Activated CD8-positive, alpha-beta T cell treated with anti-CD3 and anti-CD28 coated beads for 36 hours (primary cell): ENCODE measurements around the gene FXYD7. TPM values are rescaled to one million over a fixed set of nuclear protein-coding genes. Genes with fewer than 3 reads are reported as not detected.

Experiments used
- ATAC-seq: fragments of 200-7000 bp; cut with Tn5 transposase; one replicate; pipeline ENCODE4 v1.10.0; 2021; ENCODE audit warnings: mild to moderate bottlenecking, moderate library complexity
- CTCF ChIA-PET: fragments of 350-600 bp; sonication (Branson Sonifier 250); formaldehyde crosslinking; loops from one replicate; lab custom pipeline; 2021; ENCODE audit warnings: antibody characterized with exemption; lab: Charles Lee
- POLR2A ChIA-PET: fragments of 350-600 bp; sonication (Branson Sonifier 250); formaldehyde crosslinking; loops from one replicate; lab custom pipeline; 2021; ENCODE audit warnings: antibody characterized with exemption; lab: Charles Lee
- DNase-seq: peaks from one replicate; pipeline ENCODE4 v3.0.0-alpha.2; 2020
- H3K27ac Mint-ChIP-seq: one replicate; pipeline ENCODE4 v1.8.0; 2021; ENCODE audit warnings: mild to moderate bottlenecking, mixed read lengths
- H3K27me3 Mint-ChIP-seq: one replicate; pipeline ENCODE4 v1.8.0; 2021; ENCODE audit warnings: mixed read lengths
- H3K36me3 Mint-ChIP-seq: one replicate; pipeline ENCODE4 v1.8.0; 2021; ENCODE audit warnings: low read depth, mixed read lengths
- H3K4me1 Mint-ChIP-seq: one replicate; pipeline ENCODE4 v1.8.0; 2021; ENCODE audit warnings: low read depth, mixed read lengths
- H3K4me3 Mint-ChIP-seq: one replicate; pipeline ENCODE4 v1.8.0; 2021; ENCODE audit warnings: mild to moderate bottlenecking, moderate library complexity, mixed read lengths
- H3K9me3 Mint-ChIP-seq: one replicate; pipeline ENCODE4 v1.8.0; 2021; ENCODE audit warnings: mixed read lengths
- intact Hi-C: fragments of 100-400 bp; cut with micrococcal nuclease; formaldehyde crosslinking; loops from one replicate; pipeline ENCODE4 v1.10.0; 2022
- total RNA-seq, 2 experiments: library from RNA; stranded (reverse); gene quantifications; one replicate each; pipeline ENCODE4 v1.2.3, GENCODE V29; 2021
- TF ChIP-seq, protein P1 (sequence below): fragments of 200-600 bp; IDR thresholded peaks from one replicate; pipeline ENCODE4 v1.8.0; 2022; ENCODE audit warnings: antibody characterized with exemption, mild to moderate bottlenecking

The FXYD7 gene
- total RNA-seq, 2 experiments from 2014 or later, result 0.38 TPM; not detected in 1

DNA sequence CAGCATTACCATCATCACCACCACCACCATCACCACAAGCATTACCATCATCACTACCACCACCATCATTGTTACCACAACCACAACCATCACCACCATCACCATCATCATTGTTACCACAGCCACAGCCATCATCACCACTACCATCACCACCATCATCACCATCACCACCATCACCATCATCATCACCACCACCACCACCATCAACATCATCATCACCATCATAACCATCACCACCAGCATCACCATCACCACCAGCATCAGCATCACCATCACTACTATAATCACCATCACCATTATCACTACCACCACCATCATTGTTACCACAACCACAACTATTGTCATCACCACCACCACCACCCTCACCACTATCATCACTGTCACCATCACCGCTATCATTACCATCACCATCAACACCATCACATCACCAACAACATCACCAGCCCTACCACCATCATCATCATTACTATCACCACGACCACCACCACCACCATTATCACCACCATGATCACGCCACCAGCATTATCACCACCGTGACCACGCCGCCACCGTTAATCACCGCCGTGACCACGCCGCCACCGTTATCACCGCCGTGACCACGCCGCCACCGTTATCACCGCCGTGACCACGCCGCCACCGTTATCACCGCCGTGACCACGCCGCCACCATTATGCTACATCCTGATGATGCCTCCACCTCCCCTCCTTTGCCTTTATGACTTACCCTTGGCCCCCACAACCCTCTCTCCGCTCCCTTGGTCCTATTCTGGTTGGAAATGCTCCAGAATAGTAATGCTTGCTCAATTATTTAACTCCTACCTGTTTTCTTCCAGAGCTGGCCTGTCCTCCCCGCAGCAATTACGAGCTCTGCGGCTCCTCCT is 37.4 kb upstream of the FXYD7 start:
- peaks cover 8% of the 10 kb centered on the region for H3K9me3 Mint-ChIP-seq
- ATAC-seq, result no peak
- H3K27ac Mint-ChIP-seq, result peak overlapping the region; percentile 12
- CTCF ChIA-PET, result interaction anchor here (0.8 to 1.2 kb wide), 2 partner anchors 9 to 36 kb away, joined by 3 to 4 read pairs; no protein-coding TSS in a partner anchor
- H3K27me3 Mint-ChIP-seq, result no peaks in the 10 kb centered on the region
- intact Hi-C loops, result no loop called here
- TF ChIP-seq, protein P1, sequence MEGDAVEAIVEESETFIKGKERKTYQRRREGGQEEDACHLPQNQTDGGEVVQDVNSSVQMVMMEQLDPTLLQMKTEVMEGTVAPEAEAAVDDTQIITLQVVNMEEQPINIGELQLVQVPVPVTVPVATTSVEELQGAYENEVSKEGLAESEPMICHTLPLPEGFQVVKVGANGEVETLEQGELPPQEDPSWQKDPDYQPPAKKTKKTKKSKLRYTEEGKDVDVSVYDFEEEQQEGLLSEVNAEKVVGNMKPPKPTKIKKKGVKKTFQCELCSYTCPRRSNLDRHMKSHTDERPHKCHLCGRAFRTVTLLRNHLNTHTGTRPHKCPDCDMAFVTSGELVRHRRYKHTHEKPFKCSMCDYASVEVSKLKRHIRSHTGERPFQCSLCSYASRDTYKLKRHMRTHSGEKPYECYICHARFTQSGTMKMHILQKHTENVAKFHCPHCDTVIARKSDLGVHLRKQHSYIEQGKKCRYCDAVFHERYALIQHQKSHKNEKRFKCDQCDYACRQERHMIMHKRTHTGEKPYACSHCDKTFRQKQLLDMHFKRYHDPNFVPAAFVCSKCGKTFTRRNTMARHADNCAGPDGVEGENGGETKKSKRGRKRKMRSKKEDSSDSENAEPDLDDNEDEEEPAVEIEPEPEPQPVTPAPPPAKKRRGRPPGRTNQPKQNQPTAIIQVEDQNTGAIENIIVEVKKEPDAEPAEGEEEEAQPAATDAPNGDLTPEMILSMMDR, result no peak
- no peak overlapping the region for H3K4me3 Mint-ChIP-seq
- POLR2A ChIA-PET, result no interaction called here
- peak; percentile 19 for DNase-seq
- peaks cover 8% of the 10 kb centered on the region for H3K4me1 Mint-ChIP-seq
- no peaks in the 10 kb centered on the region for H3K36me3 Mint-ChIP-seq

DNA sequence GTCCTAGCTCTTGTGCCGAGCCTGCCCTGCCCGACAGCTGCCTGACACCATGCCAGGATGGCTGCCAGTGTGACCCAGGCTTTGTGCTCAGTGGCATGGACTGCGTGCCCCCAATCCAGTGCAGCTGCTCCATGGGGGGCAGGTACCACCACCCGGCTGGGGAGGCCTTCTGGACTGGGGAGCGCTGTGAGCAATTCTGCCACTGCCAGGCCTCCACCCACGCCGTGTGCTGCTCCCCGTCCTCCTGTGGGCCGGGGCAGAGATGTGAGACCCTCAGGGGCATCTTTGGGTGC is 36.8 kb upstream of the FXYD7 start:
- DNase-seq (no peak), ATAC-seq (no peak)
- intact Hi-C loops, result no loop called here
- Mint-ChIP-seq H3K27ac (no peak overlapping the region), H3K4me3 (no peak overlapping the region), H3K4me1 (peaks cover 8% of the 10 kb centered on the region), H3K9me3 (peaks cover 8% of the 10 kb centered on the region), H3K27me3 (no peaks in the 10 kb centered on the region), H3K36me3 (no peaks in the 10 kb centered on the region)
- CTCF ChIA-PET, result interaction anchor here (0.8 to 1.2 kb wide), 2 partner anchors 9 to 36 kb away, joined by 3 to 4 read pairs; no protein-coding TSS in a partner anchor
- TF ChIP-seq, protein P1, result no peak
- POLR2A ChIA-PET, result no interaction called here

DNA sequence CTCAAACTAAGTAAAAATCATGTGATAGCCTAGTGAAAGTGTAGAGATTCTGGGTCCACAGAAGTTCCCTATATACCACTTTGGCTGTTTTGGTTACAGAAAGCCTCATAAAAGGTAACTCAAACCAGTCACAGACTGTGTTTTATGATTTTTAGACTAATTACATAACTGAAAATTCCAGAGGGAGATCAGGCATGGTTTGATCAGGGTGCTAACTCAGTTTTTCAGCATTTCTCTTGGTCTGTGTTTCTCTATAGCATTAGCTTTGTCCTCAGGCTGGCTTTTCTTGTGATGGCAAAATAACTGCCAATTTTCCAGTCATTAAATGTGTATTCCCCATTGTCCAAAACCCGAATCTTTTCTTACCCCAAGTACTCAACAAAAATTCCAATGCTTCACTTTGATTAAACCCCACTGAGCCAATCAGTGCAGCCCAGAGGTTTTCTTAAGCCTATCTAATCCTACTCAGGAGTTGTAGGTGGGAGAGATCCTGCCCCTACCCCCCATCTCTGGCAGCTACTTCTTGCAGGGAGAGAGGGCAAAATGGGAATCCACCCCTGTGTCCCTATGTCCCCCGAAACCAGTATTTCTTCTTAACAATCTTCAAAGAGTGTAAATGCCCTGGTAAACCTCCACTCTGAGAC is 36.0 kb upstream of the FXYD7 start:
- ChIA-PET CTCF (interaction anchor here (0.8 to 1.2 kb wide), 4 partner anchors 8 to 40 kb away, joined by 3 to 4 read pairs (median 3); partner anchors contain the start of gene FXYD3), POLR2A (no interaction called here)
- Mint-ChIP-seq H3K9me3 (peaks cover 8% of the 10 kb centered on the region), H3K4me1 (peaks cover 8% of the 10 kb centered on the region), H3K27me3 (no peaks in the 10 kb centered on the region), H3K27ac (no peak overlapping the region), H3K4me3 (no peak overlapping the region), H3K36me3 (no peaks in the 10 kb centered on the region)
- TF ChIP-seq, protein P1, result no peak
- ATAC-seq, result no peak
- intact Hi-C loops, result no loop called here
- DNase-seq, result no peak

DNA sequence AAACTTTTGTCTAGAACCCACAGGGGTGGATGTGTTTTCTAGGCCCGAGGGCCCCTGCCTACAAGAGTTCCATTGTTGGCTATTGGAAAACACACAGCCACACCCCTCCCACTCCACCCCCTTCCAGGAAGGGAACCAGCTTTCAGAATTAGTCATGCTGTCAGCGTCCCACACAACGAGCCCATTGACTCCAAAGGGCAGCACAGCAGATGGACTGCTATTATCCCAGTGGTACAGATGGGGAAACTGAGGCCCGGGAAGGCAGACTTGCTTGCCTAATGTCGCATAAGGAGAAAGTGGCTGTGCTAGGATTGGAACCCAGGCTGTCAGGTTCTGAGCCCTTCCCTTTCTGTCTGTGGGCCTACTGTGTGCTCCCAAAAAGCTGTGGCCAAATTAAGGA is 35.5 kb upstream of the FXYD7 start:
- H3K36me3 Mint-ChIP-seq, result no peaks in the 10 kb centered on the region
- H3K9me3 Mint-ChIP-seq, result peaks cover 8% of the 10 kb centered on the region
- H3K4me3 Mint-ChIP-seq, result no peak overlapping the region
- no peak overlapping the region for H3K27ac Mint-ChIP-seq
- CTCF ChIA-PET, result interaction anchor here (1.0 kb wide), 1 partner anchor 9 kb away, joined by 3 read pairs; the partner anchor contains the start of gene FXYD3
- DNase-seq, result no peak
- POLR2A ChIA-PET, result no interaction called here
- no peaks in the 10 kb centered on the region for H3K27me3 Mint-ChIP-seq
- ATAC-seq, result no peak
- H3K4me1 Mint-ChIP-seq, result peaks cover 8% of the 10 kb centered on the region
- TF ChIP-seq, protein P1, result no peak
- intact Hi-C loops, result no loop called here

GRCh38 chr19:35108730-35109129 is 34.3 kb upstream of the FXYD7 start:
- CTCF ChIA-PET, result no interaction called here
- intact Hi-C loops, result no loop called here
- Mint-ChIP-seq H3K4me3 (no peak overlapping the region), H3K27me3 (no peaks in the 10 kb centered on the region), H3K4me1 (peaks cover 8% of the 10 kb centered on the region), H3K27ac (no peak overlapping the region), H3K36me3 (no peaks in the 10 kb centered on the region), H3K9me3 (peaks cover 8% of the 10 kb centered on the region)
- TF ChIP-seq, protein P1, result no peak
- ATAC-seq (no peak), DNase-seq (no peak)
- POLR2A ChIA-PET, result no interaction called here
